Natural killer cell (primary cell): ENCODE results near the gene R3HDM4. TPM values are rescaled to one million over a fixed set of nuclear protein-coding genes. Genes with fewer than 3 reads are reported as not detected.
A peak's percentile ranks its signal among the peaks of the same experiment; 100 is the strongest.

ENCODE experiments used
- ATAC-seq, 3 donors: fragments of 150-1000 bp in 2 of 3; fragments of 200-7000 bp in 1 of 3; cut with Tn5 transposase; 1 replicate in 1 of 3; 2 replicates in 2 of 3; pipeline ENCODE4 v1.10.0; 2021; ENCODE audit warnings: mild to moderate bottlenecking in 2 of 3, moderate library complexity in 2 of 3
- DNase-seq, 2 donors: peaks; one replicate each; pipeline versions ENCODE4 v3.0.0 to v3.0.0-alpha.2; 2013 to 2021; ENCODE audit warnings: mixed read lengths in 1 of 2
- H3K27ac ChIP-seq: one replicate; pipeline ENCODE4 v1.5.1; 2013; ENCODE audit warnings: mild to moderate bottlenecking, low read length
- H3K27me3 ChIP-seq: one replicate; pipeline ENCODE4 v1.6.1; 2013; ENCODE audit warnings: low read length; ENCODE audit not compliant: control insufficient read depth, insufficient read depth
- H3K36me3 ChIP-seq: one replicate; pipeline ENCODE4 v1.6.1; 2013; ENCODE audit warnings: low read length; ENCODE audit not compliant: control insufficient read depth, insufficient read depth
- H3K4me1 ChIP-seq: one replicate; pipeline ENCODE4 v1.6.1; 2013; ENCODE audit warnings: low read length; ENCODE audit not compliant: control insufficient read depth, insufficient read depth
- H3K4me3 ChIP-seq: one replicate; pipeline ENCODE4 v1.5.1; 2013; ENCODE audit warnings: low read length
- H3K9me3 ChIP-seq: one replicate; pipeline ENCODE4 v1.6.1; 2013; ENCODE audit warnings: low read length; ENCODE audit not compliant: control insufficient read depth, insufficient read depth
- H3K27ac Mint-ChIP-seq, 2 donors: one replicate each; pipeline ENCODE4 v1.8.0; 2022; ENCODE audit warnings: mild to moderate bottlenecking in 2 of 2, mixed read lengths in 2 of 2, moderate library complexity in 1 of 2
- H3K27me3 Mint-ChIP-seq, 2 donors: one replicate each; pipeline ENCODE4 v1.8.0; 2022; ENCODE audit warnings: low read depth in 2 of 2, mixed read lengths in 2 of 2
- H3K36me3 Mint-ChIP-seq: one replicate; pipeline ENCODE4 v1.8.0; 2022; ENCODE audit warnings: mixed read lengths
- H3K4me1 Mint-ChIP-seq, 2 donors: one replicate each; pipeline ENCODE4 v1.8.0; 2022; ENCODE audit warnings: mixed read lengths in 2 of 2
- H3K4me3 Mint-ChIP-seq: one replicate; pipeline ENCODE4 v1.8.0; 2022; ENCODE audit warnings: mild to moderate bottlenecking, moderate library complexity, mixed read lengths
- H3K9me3 Mint-ChIP-seq, 2 donors: one replicate each; pipeline ENCODE4 v1.8.0; 2022; ENCODE audit warnings: mixed read lengths in 2 of 2
- CTCF ChIP-seq: fragments of 200-600 bp; IDR thresholded peaks from one replicate; pipeline ENCODE4 v1.8.0; 2022; ENCODE audit warnings: antibody characterized with exemption
- WGBS: methylation state at CpG from one replicate; pipeline ENCODE4 v1.1.7; 2013; ENCODE audit warnings: missing lambda C conversion rate; ENCODE audit not compliant: insufficient coverage; 5-methylcytosine and 5-hydroxymethylcytosine counted together
- intact Hi-C: fragments of 100-400 bp; cut with micrococcal nuclease; formaldehyde crosslinking; loops from one replicate; pipeline ENCODE4 v1.14.2; 2022
- total RNA-seq, 4 donors: library from RNA; stranded (reverse); fragments of 120-200 nt in 1 of 4; gene quantifications; one replicate each; pipeline versions ENCODE4 v1.2.3 to v1.2.4, GENCODE V29; 2013 to 2022

The R3HDM4 gene
- total RNA-seq, 3 donors from 2014 or later (not counting 1 experiment from before 2014, with no cell fraction given): 88.7 to 106 (median 97.8) TPM

GRCh38 chr19:918152-918437 is 5.1 kb upstream of the R3HDM4 start:
- Histone ChIP-seq H3K9me3 (no peaks in the 10 kb centered on the region), H3K27me3 (peaks cover 21% of the 10 kb centered on the region), H3K36me3 (no peaks in the 10 kb centered on the region), H3K4me1 (peaks cover 51% of the 10 kb centered on the region), H3K27ac (no peak overlapping the region), H3K4me3 (no peak overlapping the region)
- Mint-ChIP-seq H3K36me3 (no peaks in the 10 kb centered on the region), H3K27me3 (peaks cover 0 to 8% of the 10 kb centered on the region in 2 donors), H3K27ac (no peak overlapping the region), H3K9me3 (no peaks in the 10 kb centered on the region), H3K4me1 (peaks cover 10 to 14% of the 10 kb centered on the region in 2 donors), H3K4me3 (peak overlapping the region; percentile 76)
- ATAC-seq (no peak), DNase-seq (no peak)
- intact Hi-C loops: no loop called here
- no peak for TF ChIP-seq CTCF
- 3% methylated on average over 12 of the region's 12 CpGs for WGBS

- peak; percentile 40 to 69 for DNase-seq
- Histone ChIP-seq H3K27ac (no peak within 1 kb of the TSS), H3K4me3 (no peak within 1 kb of the TSS), H3K36me3 (no peaks in the 10 kb centered on the region), H3K9me3 (no peaks in the 10 kb centered on the region), H3K4me1 (peaks cover 51% of the 10 kb centered on the region), H3K27me3 (peaks cover 21% of the 10 kb centered on the region)
- Mint-ChIP-seq H3K36me3 (no peaks in the 10 kb centered on the region), H3K4me1 (peaks cover 10 to 14% of the 10 kb centered on the region in 2 donors), H3K27me3 (peaks cover 0 to 8% of the 10 kb centered on the region in 2 donors), H3K9me3 (no peaks in the 10 kb centered on the region), H3K27ac (no peak within 1 kb of the TSS), H3K4me3 (peak within 1 kb of the TSS; percentile 76)
- peak; percentile 34 for TF ChIP-seq CTCF
- intact Hi-C loops: no loop called here
- WGBS: 1% methylated on average over 87 of the region's 87 CpGs
- ATAC-seq: peak in 2 of 3 donors; percentile 4 to 35
Measured at GRCh38 chr19:917323-918151, 4.5 kb upstream of the R3HDM4 start, which contains the start of gene KISS1R. KISS1R (plus strand) TSS chr19:917333; CDS start chr19:917503, 170 bp downstream.

GRCh38 chr19:916645-917322 is 3.8 kb upstream of the R3HDM4 start:
- H3K9me3 ChIP-seq: no peaks in the 10 kb centered on the region
- H3K4me1 ChIP-seq: peaks cover 50% of the 10 kb centered on the region
- no peaks in the 10 kb centered on the region for H3K36me3 Mint-ChIP-seq
- H3K9me3 Mint-ChIP-seq: no peaks in the 10 kb centered on the region
- H3K4me3 ChIP-seq: no peak overlapping the region
- H3K36me3 ChIP-seq: no peaks in the 10 kb centered on the region
- DNase-seq: no peak
- H3K4me3 Mint-ChIP-seq: no peak overlapping the region
- no peak overlapping the region for H3K27ac ChIP-seq
- 15% methylated on average over 33 of the region's 35 CpGs for WGBS
- peaks cover 0 to 8% of the 10 kb centered on the region in 2 donors for H3K27me3 Mint-ChIP-seq
- no peak for ATAC-seq
- intact Hi-C loops: no loop called here
- H3K27ac Mint-ChIP-seq: no peak overlapping the region
- H3K4me1 Mint-ChIP-seq: peaks cover 7 to 11% of the 10 kb centered on the region in 2 donors
- H3K27me3 ChIP-seq: peaks cover 21% of the 10 kb centered on the region
- no peak for TF ChIP-seq CTCF
